Measurements from ENCODE around the gene DDX28. TPM values are rescaled to one million over a fixed set of nuclear protein-coding genes. Genes with fewer than 3 reads are reported as not detected.

DDX28 gene
- total RNA-seq, 1 experiment from 2014 or later, result 16.0 TPM

- intact Hi-C loops (cut with micrococcal nuclease; ENCODE audit: unreplicated experiment), result loop anchor here (10.0 kb wide), 2 partner anchors 227 to 517 kb away; partner anchors contain the start of gene RIPOR1
- TF ChIP-seq EZH2 (IDR thresholded peaks at IDR 0.05; ENCODE audit: borderline replicate concordance, low read depth, low read length, poor library complexity, severe bottlenecking) (no peak), CTCF (conservative IDR thresholded peaks at IDR 0.05; ENCODE audit: low read depth, low read length) (no peak)
- H3K4me3 ChIP-seq (ENCODE audit: low read depth, low read length, poor library complexity, severe bottlenecking), result no peak overlapping the region
- no peaks in the 10 kb centered on the region for H3K4me1 ChIP-seq (ENCODE audit: insufficient read depth, low read length, poor library complexity, severe bottlenecking)
- no peak overlapping the region for H3K27ac ChIP-seq (ENCODE audit: low read depth, low read length, poor library complexity, severe bottlenecking)
- H3K36me3 ChIP-seq (ENCODE audit: insufficient read depth, low read length, poor library complexity, severe bottlenecking), result peaks cover 6% of the 10 kb centered on the region
- BruUV-seq (replicated peaks), result no TSS peak
- POLR2A ChIA-PET (ENCODE audit: low non-redundant PET), result no interaction called here
- no peak for DNase-seq (ENCODE audit: low spot score)
- CTCF ChIA-PET, result interaction anchor here (1.5 kb wide), 1 partner anchor 225 kb away, joined by 4 read pairs; no protein-coding TSS in a partner anchor
- H3K27me3 ChIP-seq (replicated peaks; ENCODE audit: insufficient read depth, low read depth, low read length, poor library complexity), result no peaks in the 10 kb centered on the region
- no peaks in the 10 kb centered on the region for H3K9me3 ChIP-seq (ENCODE audit: low read depth, low read length, poor library complexity, severe bottlenecking)
Observed at GRCh38 chr16:68041783-68042182, 18.8 kb upstream of the DDX28 start.

GRCh38 chr16:68040506-68041288 is 17.7 kb upstream of the DDX28 start:
- Histone ChIP-seq H3K36me3 (ENCODE audit: insufficient read depth, low read length, poor library complexity, severe bottlenecking) (peaks cover 6% of the 10 kb centered on the region), H3K9me3 (ENCODE audit: low read depth, low read length, poor library complexity, severe bottlenecking) (no peaks in the 10 kb centered on the region), H3K4me1 (ENCODE audit: insufficient read depth, low read length, poor library complexity, severe bottlenecking) (no peaks in the 10 kb centered on the region), H3K27me3 (replicated peaks; ENCODE audit: insufficient read depth, low read depth, low read length, poor library complexity) (no peaks in the 10 kb centered on the region), H3K4me3 (ENCODE audit: low read depth, low read length, poor library complexity, severe bottlenecking) (no peak overlapping the region), H3K27ac (ENCODE audit: low read depth, low read length, poor library complexity, severe bottlenecking) (no peak overlapping the region)
- POLR2A ChIA-PET (ENCODE audit: low non-redundant PET), result interaction anchor here (0.7 kb wide), 1 partner anchor 101 kb away, joined by 3 read pairs; no protein-coding TSS in a partner anchor
- CTCF ChIA-PET, result interaction anchor here (0.5 to 1.5 kb wide), 13 partner anchors 14 to 520 kb away, joined by 3 to 7 read pairs (median 4); partner anchors contain the start of genes DDX28, DUS2 and NRN1L
- DNase-seq (ENCODE audit: low spot score), result peak; percentile 72
- BruUV-seq (replicated peaks), result no TSS peak
- TF ChIP-seq EZH2 (IDR thresholded peaks at IDR 0.05; ENCODE audit: borderline replicate concordance, low read depth, low read length, poor library complexity, severe bottlenecking) (no peak), CTCF (conservative IDR thresholded peaks at IDR 0.05; ENCODE audit: low read depth, low read length) (peak; percentile 91)
- intact Hi-C loops (cut with micrococcal nuclease; ENCODE audit: unreplicated experiment), result loop anchor here (1.0 to 10.0 kb wide), 3 partner anchors 47 to 516 kb away; partner anchors contain the start of gene RIPOR1

- Histone ChIP-seq H3K36me3 (ENCODE audit: insufficient read depth, low read length, poor library complexity, severe bottlenecking) (peaks cover 6% of the 10 kb centered on the region), H3K4me3 (ENCODE audit: low read depth, low read length, poor library complexity, severe bottlenecking) (no peak overlapping the region), H3K4me1 (ENCODE audit: insufficient read depth, low read length, poor library complexity, severe bottlenecking) (no peaks in the 10 kb centered on the region), H3K9me3 (ENCODE audit: low read depth, low read length, poor library complexity, severe bottlenecking) (no peaks in the 10 kb centered on the region), H3K27me3 (replicated peaks; ENCODE audit: insufficient read depth, low read depth, low read length, poor library complexity) (no peaks in the 10 kb centered on the region), H3K27ac (ENCODE audit: low read depth, low read length, poor library complexity, severe bottlenecking) (no peak overlapping the region)
- TF ChIP-seq EZH2 (IDR thresholded peaks at IDR 0.05; ENCODE audit: borderline replicate concordance, low read depth, low read length, poor library complexity, severe bottlenecking), result no peak
- no peak for TF ChIP-seq CTCF (conservative IDR thresholded peaks at IDR 0.05; ENCODE audit: low read depth, low read length)
- intact Hi-C loops (cut with micrococcal nuclease; ENCODE audit: unreplicated experiment), result no loop called here
- BruUV-seq (replicated peaks), result no TSS peak
- ChIA-PET CTCF (no interaction called here), POLR2A (ENCODE audit: low non-redundant PET) (no interaction called here)
- DNase-seq (ENCODE audit: low spot score), result no peak
Observed at GRCh38 chr16:68037841-68038597, 15.0 kb upstream of the DDX28 start.
